Epithelial cell of proximal tubule (primary cell): Measurements from ENCODE around the gene RGS14. TPM values are rescaled to one million over a fixed set of nuclear protein-coding genes. Genes with fewer than 3 reads are reported as not detected.

Source experiments
- DNase-seq: peaks from one replicate; pipeline ENCODE4 v3.0.0-alpha.2; 2011; ENCODE audit warnings: low read depth
- H3K4me3 ChIP-seq: 2 replicates; pipeline ENCODE4 v1.5.1; 2011; ENCODE audit warnings: low read depth, mild to moderate bottlenecking, low read length
- CTCF ChIP-seq: conservative IDR thresholded peaks from 2 replicates; pipeline ENCODE4 v1.5.1; 2012; ENCODE audit warnings: low read depth, mild to moderate bottlenecking, low read length
- total RNA-seq: library from RNA; depleted of rRNA; stranded (reverse); fragments of >200 nt; gene quantifications from 2 replicates; pipeline ENCODE4 v1.2.3, GENCODE V29; 2015

The RGS14 gene
- total RNA-seq, 1 donor from 2014 or later = 19.6 TPM

GRCh38 chr5:177317959-177318377 lies 39.8 kb upstream of the RGS14 start:
- TF ChIP-seq CTCF = peak; percentile 95
- DNase-seq = no peak
- no peak overlapping the region for H3K4me3 ChIP-seq

- H3K4me3 ChIP-seq = no peak overlapping the region
- no peak for DNase-seq
- no peak for TF ChIP-seq CTCF
Measured at GRCh38 chr5:177319913-177320588, 37.7 kb upstream of the RGS14 start.

- TF ChIP-seq CTCF = no peak
- no peak overlapping the region for H3K4me3 ChIP-seq
- no peak for DNase-seq
Measured at GRCh38 chr5:177320879-177321278, 36.8 kb upstream of the RGS14 start.

- no peak overlapping the region for H3K4me3 ChIP-seq
- TF ChIP-seq CTCF = no peak
- peak; percentile 68 for DNase-seq
Measured at GRCh38 chr5:177325868-177326381, 31.8 kb upstream of the RGS14 start.

- DNase-seq = no peak
- TF ChIP-seq CTCF = no peak
- no peak overlapping the region for H3K4me3 ChIP-seq
Measured at GRCh38 chr5:177327539-177328522, 29.9 kb upstream of the RGS14 start.

GRCh38 chr5:177328545-177329231 lies 29.0 kb upstream of the RGS14 start:
- no peak for DNase-seq
- no peak for TF ChIP-seq CTCF
- H3K4me3 ChIP-seq = no peak overlapping the region
